ENCODE measurements around the gene EFHC1. TPM values are rescaled to one million over a fixed set of nuclear protein-coding genes. Genes with fewer than 3 reads are reported as not detected.

Gene EFHC1
- total RNA-seq (2021) = 11.8 and 13.2 TPM in 2 replicates
- long read RNA-seq, full-length matches to known transcripts = 40 of 76 reads
- long read RNA-seq, partial matches to known transcripts = 14 of 76 reads
- long read RNA-seq, other reads (novel, unspliced or antisense) = 22 of 76 reads

GRCh38 chr6:52419809-52420667, at the start of gene EFHC1:
Gene EFHC1, plus strand, starts transcription at chr6:52420342. Its CDS starts 69 bp downstream, at chr6:52420411.
- H3K79me1 ChIP-seq (ENCODE audit: insufficient read depth, low read depth, low read length, poor library complexity, severe bottlenecking) = no peaks in the 10 kb centered on the region
- H2AK5ac ChIP-seq (ENCODE audit: insufficient read length, low read length) = no peak within 1 kb of the TSS
- peak within 1 kb of the TSS; percentile 87 for H2AFZ ChIP-seq (ENCODE audit: low read length)
- H4K5ac ChIP-seq (ENCODE audit: insufficient read length, low read depth, low read length) = no peak within 1 kb of the TSS
- H3T11ph ChIP-seq (ENCODE audit: low read length) = no peak within 1 kb of the TSS
- peak within 1 kb of the TSS; percentile 66 for H3K4me2 ChIP-seq (ENCODE audit: insufficient read depth, insufficient read length, low read length)
- H3K14ac ChIP-seq (ENCODE audit: insufficient read depth, low read length) = peak within 1 kb of the TSS; percentile 82; the same call in 1 of the 2 replicates
- H3K27me3 ChIP-seq (ENCODE audit: insufficient read depth, low read length) = no peaks in the 10 kb centered on the region
- Mint-ChIP-seq H3K27ac (peak within 1 kb of the TSS in 2 of 3 experiments; percentile 89 to 92; a peak in 6 of 7 replicates), H3K4me1 (peaks cover 14 to 24% of the 10 kb centered on the region in 2 experiments), H3K36me3 (ENCODE audit: insufficient read depth in 1 of 3, low read depth in 3 of 3) (no peaks in the 10 kb centered on the region), H3K4me3 (no peak within 1 kb of the TSS), H3K27me3 (ENCODE audit: low read depth) (no peaks in the 10 kb centered on the region), H3K9me3 (no peaks in the 10 kb centered on the region)
- peaks cover 2% of the 10 kb centered on the region; the same call in 1 of the 2 replicates for H3K4me1 ChIP-seq (ENCODE audit: insufficient read depth, low read length)
- no peak within 1 kb of the TSS; the same call in 1 of the 2 replicates for H3K4ac ChIP-seq (ENCODE audit: low read depth, low read length)
- H3K79me2 ChIP-seq (ENCODE audit: insufficient read depth, low read length) = no peaks in the 10 kb centered on the region
- H4K91ac ChIP-seq (ENCODE audit: insufficient read length, low read depth, low read length) = no peak within 1 kb of the TSS
- no peak within 1 kb of the TSS for H2BK120ac ChIP-seq (ENCODE audit: low read depth, low read length, poor library complexity, severe bottlenecking)
- H2BK5ac ChIP-seq (ENCODE audit: insufficient read length, low read length) = no peak within 1 kb of the TSS
- H2BK12ac ChIP-seq (ENCODE audit: insufficient read length, low read depth, low read length) = no peak within 1 kb of the TSS
- no peaks in the 10 kb centered on the region for H4K20me1 ChIP-seq (ENCODE audit: control insufficient read depth, insufficient read depth, insufficient read length)
- H3K23ac ChIP-seq (ENCODE audit: insufficient read length, low read depth, low read length) = no peak within 1 kb of the TSS
- H4K8ac ChIP-seq (replicated peaks; ENCODE audit: insufficient read length, low read depth, low read length) = no peak within 1 kb of the TSS
- DNase-seq = peak; percentile 98
- no peak within 1 kb of the TSS for H2BK15ac ChIP-seq (ENCODE audit: low read depth, low read length)
- no peaks in the 10 kb centered on the region for H3K9me3 ChIP-seq (ENCODE audit: control insufficient read depth, low read depth, low read length)
- no CpG with 5 or more reads among the region's 57 CpGs for WGBS (ENCODE audit: extremely low coverage, insufficient read length, low lambda C conversion rate)
- H3K27ac ChIP-seq (ENCODE audit: insufficient read length, low read depth, low read length) = no peak within 1 kb of the TSS
- no peak for TF ChIP-seq CTCF (conservative IDR thresholded peaks at IDR 0.05)
- peak within 1 kb of the TSS; percentile 82 for H3K18ac ChIP-seq (ENCODE audit: insufficient read length, low read depth, low read length)
- H3K23me2 ChIP-seq (ENCODE audit: insufficient read length, low read depth, low read length, poor library complexity, severe bottlenecking) = peaks cover 15% of the 10 kb centered on the region
- no peak within 1 kb of the TSS for H3K56ac ChIP-seq (ENCODE audit: insufficient read length, low read depth, low read length)
- H2BK20ac ChIP-seq (ENCODE audit: low read depth, low read length, poor library complexity, severe bottlenecking) = no peak within 1 kb of the TSS
- H3K9ac ChIP-seq (ENCODE audit: extremely low read depth, insufficient read length, low read length) = peak within 1 kb of the TSS; percentile 91

Data from H9 (cell line).